ENCODE data around the gene MUSK. TPM values are rescaled to one million over a fixed set of nuclear protein-coding genes. Genes with fewer than 3 reads are reported as not detected.

The MUSK gene
- total RNA-seq, 1 donor from 2014 or later = not detected

DNA sequence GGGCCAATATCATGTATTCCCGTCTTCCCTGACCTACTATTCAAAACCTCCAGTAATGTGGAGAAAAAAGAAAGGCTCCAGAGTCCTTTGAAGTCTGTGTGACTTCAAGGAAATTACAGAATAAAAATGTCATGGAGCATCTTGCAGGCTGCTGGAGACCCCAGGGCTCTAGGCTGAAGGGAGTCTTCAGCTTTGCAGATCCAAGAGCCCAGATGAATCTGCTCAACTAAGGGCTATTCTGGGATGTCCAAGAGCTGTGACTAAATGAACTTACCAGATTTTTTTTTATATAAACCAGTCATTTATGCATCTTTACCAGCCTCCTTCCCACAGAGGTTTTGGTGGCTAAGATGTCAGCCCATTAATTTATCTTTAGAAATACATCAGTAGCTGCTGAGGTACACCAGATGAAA, 167.3 kb downstream of the MUSK start:
- H3K4me1 Mint-ChIP-seq = no peaks in the 10 kb centered on the region
- H3K36me3 Mint-ChIP-seq (ENCODE audit: low read depth) = no peaks in the 10 kb centered on the region
- CTCF ChIA-PET = no interaction called here
- intact Hi-C loops (cut with micrococcal nuclease) = no loop called here
- H3K27ac Mint-ChIP-seq = no peak overlapping the region
- no peak overlapping the region for H3K4me3 Mint-ChIP-seq
- POLR2A ChIA-PET = no interaction called here
- TF ChIP-seq, protein P1, sequence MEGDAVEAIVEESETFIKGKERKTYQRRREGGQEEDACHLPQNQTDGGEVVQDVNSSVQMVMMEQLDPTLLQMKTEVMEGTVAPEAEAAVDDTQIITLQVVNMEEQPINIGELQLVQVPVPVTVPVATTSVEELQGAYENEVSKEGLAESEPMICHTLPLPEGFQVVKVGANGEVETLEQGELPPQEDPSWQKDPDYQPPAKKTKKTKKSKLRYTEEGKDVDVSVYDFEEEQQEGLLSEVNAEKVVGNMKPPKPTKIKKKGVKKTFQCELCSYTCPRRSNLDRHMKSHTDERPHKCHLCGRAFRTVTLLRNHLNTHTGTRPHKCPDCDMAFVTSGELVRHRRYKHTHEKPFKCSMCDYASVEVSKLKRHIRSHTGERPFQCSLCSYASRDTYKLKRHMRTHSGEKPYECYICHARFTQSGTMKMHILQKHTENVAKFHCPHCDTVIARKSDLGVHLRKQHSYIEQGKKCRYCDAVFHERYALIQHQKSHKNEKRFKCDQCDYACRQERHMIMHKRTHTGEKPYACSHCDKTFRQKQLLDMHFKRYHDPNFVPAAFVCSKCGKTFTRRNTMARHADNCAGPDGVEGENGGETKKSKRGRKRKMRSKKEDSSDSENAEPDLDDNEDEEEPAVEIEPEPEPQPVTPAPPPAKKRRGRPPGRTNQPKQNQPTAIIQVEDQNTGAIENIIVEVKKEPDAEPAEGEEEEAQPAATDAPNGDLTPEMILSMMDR (IDR thresholded peaks at IDR 0.05) = no peak
- H3K27me3 Mint-ChIP-seq = no peaks in the 10 kb centered on the region
- no peak for DNase-seq
- no peak for ATAC-seq (ENCODE audit: low read depth)
- H3K9me3 Mint-ChIP-seq = no peaks in the 10 kb centered on the region

DNA sequence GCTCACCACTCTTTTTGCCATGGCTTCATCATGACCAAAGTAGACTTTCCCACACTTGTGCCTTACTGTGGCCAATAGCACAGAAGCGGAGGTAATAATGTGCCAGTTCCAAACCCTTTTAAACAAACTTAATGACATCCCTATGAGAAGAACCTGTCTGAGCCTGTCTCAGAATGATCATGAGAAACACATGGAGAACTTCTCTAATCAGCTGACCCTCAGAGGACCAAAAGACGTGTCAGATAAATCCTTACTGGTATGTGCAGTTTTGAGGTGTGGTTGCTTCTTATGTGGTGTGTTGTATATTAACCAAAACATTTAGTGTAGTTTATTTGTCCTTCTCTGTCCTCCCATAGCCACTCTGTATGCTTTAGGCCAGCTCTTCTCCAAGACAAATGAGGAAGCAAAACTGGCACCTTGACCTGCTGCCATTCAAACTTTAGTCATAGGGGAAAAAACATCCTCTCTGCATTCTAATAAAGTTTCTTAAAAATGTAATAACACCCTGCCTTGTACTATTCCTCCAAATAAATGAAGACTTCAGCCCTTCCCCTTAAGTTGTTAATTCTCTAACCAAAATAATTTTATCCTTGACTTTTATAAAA, 168.9 kb downstream of the MUSK start:
- DNase-seq (no peak), ATAC-seq (ENCODE audit: low read depth) (no peak)
- intact Hi-C loops (cut with micrococcal nuclease) = no loop called here
- H3K9me3 Mint-ChIP-seq = no peaks in the 10 kb centered on the region
- CTCF ChIA-PET = no interaction called here
- TF ChIP-seq, protein P1 (IDR thresholded peaks at IDR 0.05) = no peak
- H3K36me3 Mint-ChIP-seq (ENCODE audit: low read depth) = no peaks in the 10 kb centered on the region
- H3K4me3 Mint-ChIP-seq = no peak overlapping the region
- no peaks in the 10 kb centered on the region for H3K4me1 Mint-ChIP-seq
- POLR2A ChIA-PET = no interaction called here
- no peaks in the 10 kb centered on the region for H3K27me3 Mint-ChIP-seq
- H3K27ac Mint-ChIP-seq = no peak overlapping the region

DNA sequence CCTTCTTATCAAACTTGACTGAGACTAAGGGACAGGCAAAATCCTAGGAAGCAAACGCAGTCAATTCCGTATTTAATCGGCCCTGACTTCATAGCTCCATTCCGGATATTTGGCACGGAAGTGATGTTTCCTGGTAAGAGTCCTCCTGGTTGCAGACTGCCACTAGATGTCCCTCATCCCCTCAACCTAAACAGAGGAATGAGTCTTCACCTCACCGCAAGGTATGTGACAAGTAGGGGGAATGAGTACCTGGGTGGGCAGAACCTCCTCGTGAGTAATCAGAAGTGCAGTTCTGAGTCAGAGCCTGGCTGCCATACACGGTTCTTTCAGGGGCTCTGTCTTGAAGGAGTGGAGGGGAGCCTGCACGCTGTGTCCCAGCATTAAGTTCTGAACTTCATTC, 173.6 kb downstream of the MUSK start:
- ChIA-PET POLR2A (no interaction called here), CTCF (no interaction called here)
- TF ChIP-seq, protein P1 (IDR thresholded peaks at IDR 0.05) = no peak
- Mint-ChIP-seq H3K36me3 (ENCODE audit: low read depth) (no peaks in the 10 kb centered on the region), H3K27me3 (no peaks in the 10 kb centered on the region), H3K4me1 (no peaks in the 10 kb centered on the region), H3K27ac (no peak overlapping the region), H3K9me3 (no peaks in the 10 kb centered on the region), H3K4me3 (no peak overlapping the region)
- intact Hi-C loops (cut with micrococcal nuclease) = no loop called here
- no peak for DNase-seq
- ATAC-seq (ENCODE audit: low read depth) = no peak

DNA sequence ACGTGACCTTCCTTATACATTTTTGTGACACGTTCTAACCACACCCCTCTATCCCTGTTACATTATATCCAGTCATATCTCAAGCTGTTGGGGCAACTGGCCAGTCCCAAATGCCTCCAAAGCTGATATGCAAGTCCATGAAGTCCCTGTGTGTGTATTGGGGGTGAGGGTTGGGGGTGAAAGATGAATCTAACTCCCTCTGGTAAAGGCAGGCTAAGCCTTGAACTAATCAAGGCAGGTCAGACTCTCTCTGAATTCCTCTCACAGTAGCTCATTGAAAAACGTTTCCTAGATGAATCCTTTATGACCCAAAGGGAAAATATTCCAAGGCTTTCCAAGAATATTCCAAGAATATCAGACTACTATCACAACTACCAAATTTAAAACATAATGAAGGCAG, 174.4 kb downstream of the MUSK start:
- ChIA-PET POLR2A (no interaction called here), CTCF (no interaction called here)
- ATAC-seq (ENCODE audit: low read depth) (no peak), DNase-seq (no peak)
- H3K27ac Mint-ChIP-seq = no peak overlapping the region
- H3K27me3 Mint-ChIP-seq = no peaks in the 10 kb centered on the region
- H3K36me3 Mint-ChIP-seq (ENCODE audit: low read depth) = no peaks in the 10 kb centered on the region
- no peak overlapping the region for H3K4me3 Mint-ChIP-seq
- no peaks in the 10 kb centered on the region for H3K4me1 Mint-ChIP-seq
- no peaks in the 10 kb centered on the region for H3K9me3 Mint-ChIP-seq
- TF ChIP-seq, protein P1 (IDR thresholded peaks at IDR 0.05) = no peak
- intact Hi-C loops (cut with micrococcal nuclease) = no loop called here

DNA sequence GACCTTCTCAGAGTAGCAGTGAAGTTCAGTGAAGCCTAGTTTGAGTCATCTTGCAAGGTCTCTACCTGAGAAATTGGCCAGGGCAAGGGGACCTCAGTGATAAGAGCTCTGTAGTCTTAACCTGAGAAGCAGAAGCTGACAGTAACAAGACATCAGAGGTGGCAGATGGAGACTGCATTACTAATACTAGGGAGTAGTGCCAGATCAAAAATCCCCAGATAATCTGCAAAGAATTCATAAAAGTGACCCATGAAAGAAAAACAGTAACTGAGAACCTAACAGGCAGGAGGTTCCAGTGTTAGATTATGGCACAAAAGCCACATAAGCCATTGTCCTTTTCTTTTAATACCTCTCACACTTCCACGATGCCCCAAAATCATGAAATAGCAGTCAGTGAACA, 175.5 kb downstream of the MUSK start:
- no peak overlapping the region for H3K27ac Mint-ChIP-seq
- no peaks in the 10 kb centered on the region for H3K4me1 Mint-ChIP-seq
- intact Hi-C loops (cut with micrococcal nuclease) = no loop called here
- TF ChIP-seq, protein P1 (IDR thresholded peaks at IDR 0.05) = no peak
- CTCF ChIA-PET = no interaction called here
- POLR2A ChIA-PET = no interaction called here
- H3K9me3 Mint-ChIP-seq = no peaks in the 10 kb centered on the region
- H3K27me3 Mint-ChIP-seq = no peaks in the 10 kb centered on the region
- H3K36me3 Mint-ChIP-seq (ENCODE audit: low read depth) = no peaks in the 10 kb centered on the region
- no peak for DNase-seq
- no peak for ATAC-seq (ENCODE audit: low read depth)
- no peak overlapping the region for H3K4me3 Mint-ChIP-seq

Data from activated B cell treated with CpG ODN at 0.5 μM for 24 hours (primary cell).